WERI-Rb-1 (cell line): ENCODE data around the gene PAQR5.

Experiments used
- DNase-seq: peaks from one replicate; pipeline ENCODE4 v3.0.0-alpha.2; 2020
- H3K27ac ChIP-seq: fragments of 250-450 bp; sonication (Bioruptor Pico); 2 replicates; pipeline ENCODE4 v1.5.1; 2020; ENCODE audit warnings: mild to moderate bottlenecking, moderate library complexity
- H3K27me3 ChIP-seq: fragments of 250-450 bp; sonication (Bioruptor Pico); 2 replicates; pipeline ENCODE4 v1.5.1; 2021; ENCODE audit warnings: mild to moderate bottlenecking, low read depth, moderate library complexity; ENCODE audit not compliant: insufficient read depth, severe bottlenecking
- H3K36me3 ChIP-seq: fragments of 250-450 bp; sonication (Bioruptor Pico); 2 replicates; pipeline ENCODE4 v1.5.1; 2020; ENCODE audit warnings: mild to moderate bottlenecking, moderate library complexity
- H3K4me3 ChIP-seq: 2 replicates; pipeline ENCODE4 v1.5.1; 2011; ENCODE audit warnings: low read depth, mild to moderate bottlenecking, control low read depth, low read length
- H3K9me3 ChIP-seq: fragments of 250-450 bp; sonication (Bioruptor Pico); 2 replicates; pipeline ENCODE4 v1.5.1; 2021; ENCODE audit warnings: mild to moderate bottlenecking, moderate library complexity; ENCODE audit not compliant: severe bottlenecking
- TF ChIP-seq, protein P1 (sequence below): IDR thresholded peaks from 2 replicates; pipeline ENCODE4 v1.5.1; 2011; ENCODE audit warnings: low read depth, mild to moderate bottlenecking, control low read depth, inconsistent platforms, low read length

PAQR5 gene

GRCh38 chr15:69308949-69309348 lies 10.2 kb downstream of the PAQR5 start:
- no peak overlapping the region for H3K27ac ChIP-seq

GRCh38 chr15:69311319-69311721 lies 12.6 kb downstream of the PAQR5 start:
- TF ChIP-seq, protein P1, sequence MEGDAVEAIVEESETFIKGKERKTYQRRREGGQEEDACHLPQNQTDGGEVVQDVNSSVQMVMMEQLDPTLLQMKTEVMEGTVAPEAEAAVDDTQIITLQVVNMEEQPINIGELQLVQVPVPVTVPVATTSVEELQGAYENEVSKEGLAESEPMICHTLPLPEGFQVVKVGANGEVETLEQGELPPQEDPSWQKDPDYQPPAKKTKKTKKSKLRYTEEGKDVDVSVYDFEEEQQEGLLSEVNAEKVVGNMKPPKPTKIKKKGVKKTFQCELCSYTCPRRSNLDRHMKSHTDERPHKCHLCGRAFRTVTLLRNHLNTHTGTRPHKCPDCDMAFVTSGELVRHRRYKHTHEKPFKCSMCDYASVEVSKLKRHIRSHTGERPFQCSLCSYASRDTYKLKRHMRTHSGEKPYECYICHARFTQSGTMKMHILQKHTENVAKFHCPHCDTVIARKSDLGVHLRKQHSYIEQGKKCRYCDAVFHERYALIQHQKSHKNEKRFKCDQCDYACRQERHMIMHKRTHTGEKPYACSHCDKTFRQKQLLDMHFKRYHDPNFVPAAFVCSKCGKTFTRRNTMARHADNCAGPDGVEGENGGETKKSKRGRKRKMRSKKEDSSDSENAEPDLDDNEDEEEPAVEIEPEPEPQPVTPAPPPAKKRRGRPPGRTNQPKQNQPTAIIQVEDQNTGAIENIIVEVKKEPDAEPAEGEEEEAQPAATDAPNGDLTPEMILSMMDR = no peak
- Histone ChIP-seq H3K4me3 (no peak overlapping the region), H3K9me3 (peaks cover 4% of the 10 kb centered on the region), H3K27me3 (no peaks in the 10 kb centered on the region), H3K36me3 (no peaks in the 10 kb centered on the region), H3K27ac (no peak overlapping the region)
- DNase-seq = no peak

More at GRCh38 chr15:69308949-69309348, 10.2 kb downstream of the PAQR5 start:
- DNase-seq = no peak
- TF ChIP-seq, protein P1 = no peak
- Histone ChIP-seq H3K4me3 (no peak overlapping the region), H3K36me3 (no peaks in the 10 kb centered on the region), H3K27me3 (no peaks in the 10 kb centered on the region), H3K9me3 (peaks cover 4% of the 10 kb centered on the region)

DNA sequence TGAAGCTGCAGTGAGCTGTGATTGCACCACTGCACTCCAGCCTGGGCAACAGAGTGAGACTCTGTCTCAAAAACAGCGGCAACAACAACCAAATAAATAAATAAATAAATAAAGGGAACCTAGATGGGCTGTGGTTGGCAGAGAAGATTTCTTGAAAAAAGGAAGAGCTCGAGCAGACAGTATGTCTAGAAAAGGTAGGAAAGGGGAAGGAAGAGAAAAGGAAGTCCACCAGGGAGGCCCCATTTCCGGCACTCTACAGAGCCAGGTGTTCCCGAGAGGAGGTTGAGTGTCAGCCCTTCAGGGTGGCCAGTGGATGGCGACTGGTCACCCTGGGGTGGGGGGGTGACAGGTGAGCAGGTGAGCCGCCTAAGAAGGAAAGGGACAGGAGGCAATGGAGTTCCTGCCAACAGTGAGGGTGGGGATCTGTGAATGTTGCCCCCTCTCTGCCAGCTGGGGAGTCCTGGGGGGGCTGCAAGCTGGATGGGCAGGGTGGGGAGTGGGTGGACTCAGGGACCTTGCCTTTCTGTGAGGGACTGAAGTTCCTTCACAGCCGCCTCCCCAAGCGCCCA lies 14.8 kb downstream of the PAQR5 start:
- Histone ChIP-seq H3K27ac (no peak overlapping the region), H3K4me3 (no peak overlapping the region), H3K9me3 (no peaks in the 10 kb centered on the region), H3K27me3 (no peaks in the 10 kb centered on the region), H3K36me3 (no peaks in the 10 kb centered on the region)
- TF ChIP-seq, protein P1 = no peak
- DNase-seq = no peak

DNA sequence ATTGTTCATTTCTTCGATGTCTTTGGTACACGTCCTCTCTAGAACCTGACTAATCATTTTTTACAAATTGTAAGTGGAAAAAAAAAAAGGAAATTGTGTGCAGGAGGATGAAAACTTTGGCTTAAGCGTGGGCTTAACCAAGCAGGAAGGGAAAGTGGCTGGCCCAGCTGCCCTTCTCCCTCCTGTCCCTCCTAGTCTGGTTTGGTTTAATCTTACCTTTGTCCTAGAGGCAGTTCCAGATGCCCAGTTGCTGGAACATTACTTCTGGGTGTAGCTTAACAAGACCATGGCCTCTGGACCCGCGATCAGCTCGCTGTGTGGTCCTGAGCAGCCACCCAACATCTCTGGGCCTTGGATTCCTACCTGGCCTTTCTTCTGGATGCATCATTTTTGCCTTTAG lies 15.4 kb downstream of the PAQR5 start:
- Histone ChIP-seq H3K4me3 (no peak overlapping the region), H3K27me3 (no peaks in the 10 kb centered on the region), H3K9me3 (no peaks in the 10 kb centered on the region), H3K36me3 (no peaks in the 10 kb centered on the region), H3K27ac (no peak overlapping the region)
- TF ChIP-seq, protein P1 = no peak
- no peak for DNase-seq

- Histone ChIP-seq H3K36me3 (no peaks in the 10 kb centered on the region), H3K27me3 (no peaks in the 10 kb centered on the region), H3K27ac (no peak overlapping the region), H3K9me3 (no peaks in the 10 kb centered on the region), H3K4me3 (no peak overlapping the region)
- TF ChIP-seq, protein P1 = no peak
- DNase-seq = no peak
Observed at GRCh38 chr15:69314736-69315135, 16.0 kb downstream of the PAQR5 start.

DNA sequence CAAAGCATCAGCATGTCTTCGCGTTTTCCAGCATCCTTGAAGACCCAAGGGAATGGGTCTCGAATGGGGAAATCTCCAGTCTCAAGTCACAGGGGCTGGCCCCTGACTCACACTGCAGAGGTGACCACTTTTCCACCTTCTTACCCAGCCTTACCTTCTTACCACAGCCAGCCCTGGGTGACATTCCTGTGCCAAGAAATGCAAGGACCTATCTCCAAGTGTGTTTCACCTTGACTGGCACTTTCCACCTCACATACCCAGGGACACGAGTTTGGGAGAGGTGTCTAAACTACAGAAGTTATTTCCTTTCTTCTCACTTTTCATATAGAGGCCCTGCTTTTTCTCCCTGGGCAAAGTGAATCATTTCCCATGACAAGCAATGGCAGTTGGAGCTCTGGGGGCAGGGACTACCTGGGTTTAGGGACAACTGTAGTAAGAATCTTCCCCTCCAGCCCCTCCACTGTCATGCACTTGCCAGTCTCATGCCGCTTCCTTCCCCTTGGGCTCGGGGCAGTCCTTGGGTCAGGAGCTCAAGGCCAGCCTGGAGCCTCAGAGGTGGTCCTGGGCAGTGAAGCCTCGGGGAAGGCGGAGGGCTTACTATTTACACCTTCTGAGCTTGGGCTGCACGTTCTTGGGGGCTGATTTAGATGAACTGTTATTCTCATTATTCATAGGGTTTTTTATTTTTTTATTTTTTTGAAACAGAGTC lies 16.8 kb downstream of the PAQR5 start:
- TF ChIP-seq, protein P1 = no peak
- no peaks in the 10 kb centered on the region for H3K9me3 ChIP-seq
- H3K36me3 ChIP-seq = no peaks in the 10 kb centered on the region
- no peak overlapping the region for H3K4me3 ChIP-seq
- H3K27me3 ChIP-seq = no peaks in the 10 kb centered on the region
- no peak overlapping the region for H3K27ac ChIP-seq
- no peak for DNase-seq
